HEK293 (cell line): Measurements from ENCODE around the gene CPEB3.

Source experiments
- CTCF ChIA-PET: fragments of 350-600 bp; formaldehyde crosslinking; extraction: SDS; loops from one replicate; lab custom pipeline; 2021; ENCODE audit warnings: antibody characterized with exemption; lab: Yijun Ruan, JAX
- POLR2A ChIA-PET: fragments of 300-600 bp; formaldehyde crosslinking; extraction: SDS; loops from one replicate; lab custom pipeline; 2020; ENCODE audit warnings: antibody characterized with exemption, inconsistent platforms; lab: Yijun Ruan, JAX
- H3K27ac ChIP-seq: fragments of 200-500 bp; sonication (Bioruptor generic); 2 replicates; pipeline ENCODE4 v1.5.1; 2014; ENCODE audit warnings: low read depth, low read length, control low read depth, inconsistent platforms; ENCODE audit errors: extremely low read depth
- H3K36me3 ChIP-seq, 2 experiments: fragments of 200-500 bp in 1 of 2; sonication (Bioruptor generic) in 1 of 2; 1 replicate in 1 of 2; 2 replicates in 1 of 2; pipeline ENCODE4 v1.5.1; 2014 to 2017; ENCODE audit warnings: inconsistent platforms in 2 of 2, low read length in 2 of 2; ENCODE audit not compliant: control insufficient read depth in 2 of 2, insufficient read depth in 1 of 2
- H3K4me1 ChIP-seq: fragments of 200-500 bp; sonication (Bioruptor generic); 2 replicates; pipeline ENCODE4 v1.5.1; 2014; ENCODE audit warnings: mild to moderate bottlenecking, low read length, inconsistent platforms; ENCODE audit not compliant: control insufficient read depth, insufficient read depth
- H3K4me3 ChIP-seq: 2 replicates; pipeline ENCODE4 v1.5.1; 2011; ENCODE audit warnings: low read depth, mild to moderate bottlenecking, control low read depth, low read length, moderate library complexity
- H3K9me3 ChIP-seq: fragments of 200-500 bp; sonication (Bioruptor generic); 2 replicates; pipeline ENCODE4 v1.5.1; 2014; ENCODE audit warnings: low read depth, low read length, inconsistent platforms; ENCODE audit not compliant: control insufficient read depth, insufficient read depth
- BCL11B ChIP-seq: fragments of 450-650 bp; formaldehyde crosslinking; IDR thresholded peaks from 2 replicates; pipeline ENCODE4 v1.5.1; 2016; ENCODE audit warnings: low read depth, missing biosample characterization, missing genetic modification characterization
- GLIS1 ChIP-seq: fragments of 450-650 bp; formaldehyde crosslinking; IDR thresholded peaks from 2 replicates; pipeline ENCODE4 v1.5.1; 2016; ENCODE audit warnings: missing biosample characterization, missing genetic modification characterization
- KLF7 ChIP-seq: fragments of 450-650 bp; formaldehyde crosslinking; IDR thresholded peaks from 2 replicates; pipeline ENCODE4 v1.5.1; 2016; ENCODE audit warnings: missing biosample characterization, missing genetic modification characterization, borderline replicate concordance
- MEIS1 ChIP-seq: sonication (generic); formaldehyde crosslinking; IDR thresholded peaks from 2 replicates; pipeline ENCODE4 v1.8.1; 2022; ENCODE audit warnings: missing genetic modification reagents, mild to moderate bottlenecking, borderline replicate concordance
- OVOL3 ChIP-seq: fragments of 450-650 bp; formaldehyde crosslinking; IDR thresholded peaks from 2 replicates; pipeline ENCODE4 v1.5.1; 2016; ENCODE audit warnings: missing biosample characterization, missing genetic modification characterization
- SCRT1 ChIP-seq: fragments of 450-650 bp; formaldehyde crosslinking; IDR thresholded peaks from 2 replicates; pipeline ENCODE4 v1.5.1; 2016; ENCODE audit warnings: missing biosample characterization, missing genetic modification characterization, borderline replicate concordance
- SCRT2 ChIP-seq: fragments of 450-650 bp; formaldehyde crosslinking; IDR thresholded peaks from 2 replicates; pipeline ENCODE4 v1.5.1; 2016; ENCODE audit warnings: missing biosample characterization, missing genetic modification characterization
- ZFP37 ChIP-seq: fragments of 450-650 bp; formaldehyde crosslinking; IDR thresholded peaks from 2 replicates; pipeline ENCODE4 v1.5.1; 2016; ENCODE audit warnings: missing biosample characterization, missing genetic modification characterization
- ZNF132 ChIP-seq: fragments of 450-650 bp; formaldehyde crosslinking; IDR thresholded peaks from 2 replicates; pipeline ENCODE4 v1.5.1; 2017; ENCODE audit warnings: missing biosample characterization, missing genetic modification characterization, borderline replicate concordance
- ZNF223 ChIP-seq: fragments of 450-650 bp; formaldehyde crosslinking; IDR thresholded peaks from 2 replicates; pipeline ENCODE4 v1.5.1; 2016; ENCODE audit warnings: missing biosample characterization, missing genetic modification characterization
- ZNF354C ChIP-seq: fragments of 450-650 bp; formaldehyde crosslinking; IDR thresholded peaks from 2 replicates; pipeline ENCODE4 v1.5.1; 2016; ENCODE audit warnings: missing biosample characterization, missing genetic modification characterization, low read depth, borderline replicate concordance
- ZNF37A ChIP-seq: fragments of 450-650 bp; IDR thresholded peaks from 2 replicates; pipeline ENCODE4 v1.5.1; 2018; ENCODE audit warnings: missing biosample characterization, missing genetic modification characterization
- ZNF404 ChIP-seq: fragments of 450-650 bp; formaldehyde crosslinking; IDR thresholded peaks from 2 replicates; pipeline ENCODE4 v1.5.1; 2017; ENCODE audit warnings: missing biosample characterization, missing genetic modification characterization
- ZNF510 ChIP-seq: fragments of 450-650 bp; formaldehyde crosslinking; IDR thresholded peaks from 2 replicates; pipeline ENCODE4 v1.5.1; 2018; ENCODE audit warnings: mild to moderate bottlenecking, missing genetic modification characterization, missing biosample characterization; ENCODE audit not compliant: insufficient replicate concordance
- ZNF521 ChIP-seq: fragments of 450-650 bp; formaldehyde crosslinking; IDR thresholded peaks from 2 replicates; pipeline ENCODE4 v1.5.1; 2017; ENCODE audit warnings: missing biosample characterization, mild to moderate bottlenecking, missing genetic modification characterization
- ZNF530 ChIP-seq: fragments of 450-650 bp; formaldehyde crosslinking; IDR thresholded peaks from 2 replicates; pipeline ENCODE4 v1.5.1; 2016; ENCODE audit warnings: low read depth, missing biosample characterization, missing genetic modification characterization
- ZNF544 ChIP-seq: fragments of 450-650 bp; formaldehyde crosslinking; IDR thresholded peaks from 2 replicates; pipeline ENCODE4 v1.5.0; 2017; ENCODE audit warnings: missing biosample characterization, missing genetic modification characterization
- ZNF555 ChIP-seq: fragments of 450-650 bp; formaldehyde crosslinking; conservative IDR thresholded peaks from 2 replicates; pipeline ENCODE4 v1.5.1; 2017; ENCODE audit warnings: missing biosample characterization, mild to moderate bottlenecking, missing genetic modification characterization, inconsistent platforms
- ZNF560 ChIP-seq: fragments of 450-650 bp; formaldehyde crosslinking; IDR thresholded peaks from 2 replicates; pipeline ENCODE4 v1.5.1; 2017; ENCODE audit warnings: missing biosample characterization, missing genetic modification characterization, borderline replicate concordance
- ZNF621 ChIP-seq: fragments of 450-650 bp; formaldehyde crosslinking; IDR thresholded peaks from 2 replicates; pipeline ENCODE4 v1.5.1; 2017; ENCODE audit warnings: missing biosample characterization, missing genetic modification characterization
- ZNF623 ChIP-seq: fragments of 450-650 bp; formaldehyde crosslinking; IDR thresholded peaks from 2 replicates; pipeline ENCODE4 v1.5.1; 2016; ENCODE audit warnings: missing biosample characterization, missing genetic modification characterization
- ZNF626 ChIP-seq: fragments of 450-650 bp; sonication (Bioruptor Pico); formaldehyde crosslinking; IDR thresholded peaks from 2 replicates; pipeline ENCODE4 v1.5.1; 2018; ENCODE audit warnings: missing biosample characterization, missing genetic modification characterization, inconsistent platforms
- ZNF677 ChIP-seq: fragments of 450-650 bp; IDR thresholded peaks from 2 replicates; pipeline ENCODE4 v1.5.0; 2018; ENCODE audit warnings: missing biosample characterization, mild to moderate bottlenecking, missing genetic modification characterization, moderate library complexity
- ZNF747 ChIP-seq: fragments of 450-650 bp; formaldehyde crosslinking; IDR thresholded peaks from 2 replicates; pipeline ENCODE4 v1.5.1; 2016; ENCODE audit warnings: missing biosample characterization, missing genetic modification characterization
- ZNF776 ChIP-seq: fragments of 450-650 bp; formaldehyde crosslinking; IDR thresholded peaks from 2 replicates; pipeline ENCODE4 v1.5.0; 2017; ENCODE audit warnings: missing biosample characterization, missing genetic modification characterization, borderline replicate concordance
- ZSCAN23 ChIP-seq: fragments of 450-650 bp; formaldehyde crosslinking; IDR thresholded peaks from 2 replicates; pipeline ENCODE4 v1.5.1; 2016; ENCODE audit warnings: missing biosample characterization, missing genetic modification characterization
- ZXDB ChIP-seq: fragments of 450-650 bp; formaldehyde crosslinking; IDR thresholded peaks from 2 replicates; pipeline ENCODE4 v1.5.1; 2016; ENCODE audit warnings: missing biosample characterization, missing genetic modification characterization
- TF ChIP-seq, protein P1 (sequence below): fragments of 450-650 bp; formaldehyde crosslinking; IDR thresholded peaks from 2 replicates; pipeline ENCODE4 v1.5.0; 2017; ENCODE audit warnings: missing biosample characterization, missing genetic modification characterization, borderline replicate concordance
- TF ChIP-seq, protein P2 (sequence below): fragments of 450-650 bp; formaldehyde crosslinking; IDR thresholded peaks from 2 replicates; pipeline ENCODE4 v1.5.1; 2016; ENCODE audit warnings: missing biosample characterization, missing genetic modification characterization
- TF ChIP-seq, protein P3 (sequence below): fragments of 450-650 bp; formaldehyde crosslinking; IDR thresholded peaks from 2 replicates; pipeline ENCODE4 v1.5.1; 2016; ENCODE audit warnings: missing biosample characterization, missing genetic modification characterization

CPEB3 gene

GRCh38 chr10:92219559-92219958 lies 71.3 kb downstream of the CPEB3 start:
- Histone ChIP-seq H3K9me3 (no peaks in the 10 kb centered on the region), H3K4me1 (no peaks in the 10 kb centered on the region), H3K27ac (no peak overlapping the region), H3K4me3 (no peak overlapping the region), H3K36me3 (no peaks in the 10 kb centered on the region)
- TF ChIP-seq, protein P1, sequence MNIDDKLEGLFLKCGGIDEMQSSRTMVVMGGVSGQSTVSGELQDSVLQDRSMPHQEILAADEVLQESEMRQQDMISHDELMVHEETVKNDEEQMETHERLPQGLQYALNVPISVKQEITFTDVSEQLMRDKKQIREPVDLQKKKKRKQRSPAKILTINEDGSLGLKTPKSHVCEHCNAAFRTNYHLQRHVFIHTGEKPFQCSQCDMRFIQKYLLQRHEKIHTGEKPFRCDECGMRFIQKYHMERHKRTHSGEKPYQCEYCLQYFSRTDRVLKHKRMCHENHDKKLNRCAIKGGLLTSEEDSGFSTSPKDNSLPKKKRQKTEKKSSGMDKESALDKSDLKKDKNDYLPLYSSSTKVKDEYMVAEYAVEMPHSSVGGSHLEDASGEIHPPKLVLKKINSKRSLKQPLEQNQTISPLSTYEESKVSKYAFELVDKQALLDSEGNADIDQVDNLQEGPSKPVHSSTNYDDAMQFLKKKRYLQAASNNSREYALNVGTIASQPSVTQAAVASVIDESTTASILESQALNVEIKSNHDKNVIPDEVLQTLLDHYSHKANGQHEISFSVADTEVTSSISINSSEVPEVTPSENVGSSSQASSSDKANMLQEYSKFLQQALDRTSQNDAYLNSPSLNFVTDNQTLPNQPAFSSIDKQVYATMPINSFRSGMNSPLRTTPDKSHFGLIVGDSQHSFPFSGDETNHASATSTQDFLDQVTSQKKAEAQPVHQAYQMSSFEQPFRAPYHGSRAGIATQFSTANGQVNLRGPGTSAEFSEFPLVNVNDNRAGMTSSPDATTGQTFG (tag by site-specific recombination) = no peak
- TF ChIP-seq ZNF37A (tag by site-specific recombination) (no peak), ZNF132 (no peak), OVOL3 (tag by site-specific recombination) (no peak), ZNF530 (tag by site-specific recombination) (no peak), GLIS1 (tag by site-specific recombination) (no peak), ZNF521 (tag by site-specific recombination) (no peak), SCRT1 (tag by site-specific recombination) (no peak), BCL11B (tag by site-specific recombination) (no peak), ZNF560 (tag by site-specific recombination) (no peak), MEIS1 (CRISPR knock-in tag) (no peak), SCRT2 (tag by site-specific recombination) (no peak), ZNF677 (tag by site-specific recombination) (no peak), ZSCAN23 (tag by site-specific recombination) (no peak), ZNF544 (tag by site-specific recombination) (no peak), ZFP37 (tag by site-specific recombination) (no peak), ZNF747 (tag by site-specific recombination) (no peak)
- TF ChIP-seq, protein P2, sequence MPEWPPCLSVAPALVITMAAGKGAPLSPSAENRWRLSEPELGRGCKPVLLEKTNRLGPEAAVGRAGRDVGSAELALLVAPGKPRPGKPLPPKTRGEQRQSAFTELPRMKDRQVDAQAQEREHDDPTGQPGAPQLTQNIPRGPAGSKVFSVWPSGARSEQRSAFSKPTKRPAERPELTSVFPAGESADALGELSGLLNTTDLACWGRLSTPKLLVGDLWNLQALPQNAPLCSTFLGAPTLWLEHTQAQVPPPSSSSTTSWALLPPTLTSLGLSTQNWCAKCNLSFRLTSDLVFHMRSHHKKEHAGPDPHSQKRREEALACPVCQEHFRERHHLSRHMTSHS (tag by site-specific recombination) = no peak
- TF ChIP-seq, protein P3, sequence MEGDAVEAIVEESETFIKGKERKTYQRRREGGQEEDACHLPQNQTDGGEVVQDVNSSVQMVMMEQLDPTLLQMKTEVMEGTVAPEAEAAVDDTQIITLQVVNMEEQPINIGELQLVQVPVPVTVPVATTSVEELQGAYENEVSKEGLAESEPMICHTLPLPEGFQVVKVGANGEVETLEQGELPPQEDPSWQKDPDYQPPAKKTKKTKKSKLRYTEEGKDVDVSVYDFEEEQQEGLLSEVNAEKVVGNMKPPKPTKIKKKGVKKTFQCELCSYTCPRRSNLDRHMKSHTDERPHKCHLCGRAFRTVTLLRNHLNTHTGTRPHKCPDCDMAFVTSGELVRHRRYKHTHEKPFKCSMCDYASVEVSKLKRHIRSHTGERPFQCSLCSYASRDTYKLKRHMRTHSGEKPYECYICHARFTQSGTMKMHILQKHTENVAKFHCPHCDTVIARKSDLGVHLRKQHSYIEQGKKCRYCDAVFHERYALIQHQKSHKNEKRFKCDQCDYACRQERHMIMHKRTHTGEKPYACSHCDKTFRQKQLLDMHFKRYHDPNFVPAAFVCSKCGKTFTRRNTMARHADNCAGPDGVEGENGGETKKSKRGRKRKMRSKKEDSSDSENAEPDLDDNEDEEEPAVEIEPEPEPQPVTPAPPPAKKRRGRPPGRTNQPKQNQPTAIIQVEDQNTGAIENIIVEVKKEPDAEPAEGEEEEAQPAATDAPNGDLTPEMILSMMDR (tag by site-specific recombination) = no peak
- CTCF ChIA-PET = interaction anchor here (0.9 kb wide), 1 partner anchor 22 kb away, joined by 3 read pairs; no protein-coding TSS in a partner anchor
- POLR2A ChIA-PET = no interaction called here

- ChIA-PET CTCF (interaction anchor here (0.6 kb wide), 1 partner anchor 75 kb away, joined by 3 read pairs; no protein-coding TSS in a partner anchor), POLR2A (no interaction called here)
- H3K4me1 ChIP-seq = no peaks in the 10 kb centered on the region
- no peak overlapping the region for H3K4me3 ChIP-seq
- no peaks in the 10 kb centered on the region for H3K9me3 ChIP-seq
- H3K27ac ChIP-seq = no peak overlapping the region
- no peaks in the 10 kb centered on the region for H3K36me3 ChIP-seq
- TF ChIP-seq ZNF776 (tag by site-specific recombination) (no peak), ZNF354C (no peak), ZNF223 (tag by site-specific recombination) (no peak), ZXDB (tag by site-specific recombination) (no peak), SCRT2 (tag by site-specific recombination) (no peak), ZNF626 (tag by site-specific recombination) (no peak), ZNF623 (tag by site-specific recombination) (no peak), ZNF404 (tag by site-specific recombination) (no peak), ZNF555 (no peak), ZNF530 (tag by site-specific recombination) (no peak), ZNF621 (tag by site-specific recombination) (no peak), KLF7 (tag by site-specific recombination) (no peak), ZNF510 (tag by site-specific recombination) (no peak)
- TF ChIP-seq, protein P3 (tag by site-specific recombination) = no peak
Measured at GRCh38 chr10:92218569-92218968, 72.3 kb downstream of the CPEB3 start.
